PC-9 (cell line): ENCODE data around the gene HMX1. TPM values are rescaled to one million over a fixed set of nuclear protein-coding genes. Genes with fewer than 3 reads are reported as not detected.
A peak's percentile ranks its signal among the peaks of the same experiment; 100 is the strongest.

ENCODE experiments used
- BruUV-seq: library from RNA; stranded (reverse); fragments of 400-500 nt; replicated peaks from 2 replicates; lab custom pipeline; 2021; lab: Mats Ljungman, UMichigan
- CTCF ChIA-PET: fragments of 300-600 bp; sonication (Branson Sonifier 250); formaldehyde crosslinking; loops from one replicate; lab custom pipeline; 2022; ENCODE audit warnings: antibody characterized with exemption; lab: Charles Lee
- POLR2A ChIA-PET: fragments of 300-600 bp; sonication (Branson Sonifier 250); formaldehyde crosslinking; loops from one replicate; lab custom pipeline; 2022; ENCODE audit warnings: antibody characterized with exemption; ENCODE audit not compliant: unreplicated experiment; lab: Charles Lee
- DNase-seq, 2 experiments: peaks; one replicate each; pipeline versions ENCODE4 v3.0.0 to v3.0.0-alpha.2; 2015 to 2022; ENCODE audit warnings: mixed read lengths in 1 of 2
- H2AFZ ChIP-seq: fragments of 200-600 bp; sonication (generic); 2 replicates; pipeline ENCODE4 v1.8.1; 2017; ENCODE audit warnings: antibody characterized with exemption
- H3F3A ChIP-seq: fragments of 200-600 bp; sonication (generic); 2 replicates; pipeline ENCODE4 v1.8.1; 2017; ENCODE audit warnings: antibody characterized with exemption, mild to moderate bottlenecking, low read depth; ENCODE audit not compliant: insufficient read depth
- H3K27ac ChIP-seq: fragments of 200-600 bp; sonication (generic); 2 replicates; pipeline ENCODE4 v1.6.1; 2016; ENCODE audit warnings: mixed run types
- H3K27me3 ChIP-seq: fragments of 200-600 bp; sonication (generic); 2 replicates; pipeline ENCODE4 v1.6.1; 2016; ENCODE audit warnings: low read depth, mixed run types; ENCODE audit not compliant: insufficient read depth
- H3K36me3 ChIP-seq: fragments of 200-600 bp; sonication (generic); 2 replicates; pipeline ENCODE4 v1.6.1; 2016; ENCODE audit warnings: low read depth, mixed run types
- H3K4me1 ChIP-seq: fragments of 200-600 bp; sonication (generic); replicated peaks from 2 replicates; pipeline ENCODE4 v1.6.1; 2016; ENCODE audit warnings: mixed run types; ENCODE audit not compliant: insufficient read depth
- H3K4me2 ChIP-seq: fragments of 200-600 bp; sonication (generic); 2 replicates; pipeline ENCODE4 v1.6.1; 2017; ENCODE audit warnings: mixed run types
- H3K4me3 ChIP-seq: fragments of 200-600 bp; sonication (generic); 2 replicates; pipeline ENCODE4 v1.6.1; 2016; ENCODE audit warnings: mixed run types
- H3K79me2 ChIP-seq: fragments of 200-600 bp; sonication (generic); 2 replicates; pipeline ENCODE4 v1.6.1; 2017; ENCODE audit warnings: low read depth, mixed run types
- H3K9me2 ChIP-seq: fragments of 200-600 bp; sonication (generic); 2 replicates; pipeline ENCODE4 v1.8.1; 2017; ENCODE audit warnings: mild to moderate bottlenecking; ENCODE audit not compliant: insufficient read depth
- H3K9me3 ChIP-seq: fragments of 200-600 bp; sonication (generic); 2 replicates; pipeline ENCODE4 v1.8.1; 2016; ENCODE audit warnings: low read depth; ENCODE audit not compliant: insufficient read depth
- H4K20me1 ChIP-seq: fragments of 200-600 bp; sonication (generic); 2 replicates; pipeline ENCODE4 v1.8.1; 2017; ENCODE audit not compliant: insufficient read depth
- CTCF ChIP-seq: fragments of 200-600 bp; sonication (generic); conservative IDR thresholded peaks from 2 replicates; pipeline ENCODE4 v1.6.1; 2017; ENCODE audit warnings: mixed run types, antibody characterized with exemption, mild to moderate bottlenecking, moderate library complexity
- EZH2 ChIP-seq: fragments of 200-600 bp; sonication (generic); IDR thresholded peaks from 2 replicates; pipeline ENCODE4 v1.8.0; 2017; ENCODE audit warnings: antibody characterized with exemption, low read depth
- intact Hi-C: fragments of 100-400 bp; cut with micrococcal nuclease; formaldehyde crosslinking; loops from one replicate; pipeline ENCODE4 v1.10.0; 2022; ENCODE audit not compliant: unreplicated experiment
- total RNA-seq: library from RNA; stranded (reverse); gene quantifications from 2 replicates; pipeline ENCODE4 v1.2.3, GENCODE V29; 2021

The HMX1 gene
- total RNA-seq, 1 experiment from 2014 or later, result not detected

GRCh38 chr4:8888856-8889255, 17.2 kb upstream of the HMX1 start:
- H3K9me2 ChIP-seq, result no peaks in the 10 kb centered on the region
- H3F3A ChIP-seq, result no peaks in the 10 kb centered on the region
- H4K20me1 ChIP-seq, result no peaks in the 10 kb centered on the region
- H3K27ac ChIP-seq, result no peak overlapping the region
- no peaks in the 10 kb centered on the region for H3K9me3 ChIP-seq
- no TSS peak for BruUV-seq
- no peaks in the 10 kb centered on the region for H3K36me3 ChIP-seq
- ChIA-PET CTCF (no interaction called here), POLR2A (no interaction called here)
- H3K4me2 ChIP-seq, result no peak overlapping the region
- no peaks in the 10 kb centered on the region for H3K79me2 ChIP-seq
- intact Hi-C loops, result no loop called here
- no peak overlapping the region for H3K4me3 ChIP-seq
- DNase-seq, result no peak
- TF ChIP-seq EZH2 (no peak), CTCF (no peak)
- H3K4me1 ChIP-seq, result no peaks in the 10 kb centered on the region
- peaks cover 48% of the 10 kb centered on the region for H3K27me3 ChIP-seq
- H2AFZ ChIP-seq, result no peak overlapping the region

GRCh38 chr4:8886612-8887406, 15.2 kb upstream of the HMX1 start:
- H3K4me3 ChIP-seq, result no peak overlapping the region
- ChIA-PET POLR2A (interaction anchor here (0.7 kb wide), 1 partner anchor 164 kb away, joined by 3 read pairs; no protein-coding TSS in a partner anchor), CTCF (no interaction called here)
- no peaks in the 10 kb centered on the region for H3K9me2 ChIP-seq
- no peak overlapping the region for H2AFZ ChIP-seq
- TF ChIP-seq EZH2 (no peak), CTCF (peak; percentile 58)
- no peaks in the 10 kb centered on the region for H3K79me2 ChIP-seq
- no peaks in the 10 kb centered on the region for H3F3A ChIP-seq
- H4K20me1 ChIP-seq, result no peaks in the 10 kb centered on the region
- no peak overlapping the region for H3K27ac ChIP-seq
- no peaks in the 10 kb centered on the region for H3K4me1 ChIP-seq
- no peak overlapping the region for H3K4me2 ChIP-seq
- no peak for DNase-seq
- BruUV-seq, result no TSS peak
- peaks cover 65% of the 10 kb centered on the region for H3K27me3 ChIP-seq
- intact Hi-C loops, result no loop called here
- H3K36me3 ChIP-seq, result no peaks in the 10 kb centered on the region
- no peaks in the 10 kb centered on the region for H3K9me3 ChIP-seq

- H3K4me1 ChIP-seq, result no peaks in the 10 kb centered on the region
- no peak overlapping the region for H3K27ac ChIP-seq
- BruUV-seq, result no TSS peak
- H3K79me2 ChIP-seq, result no peaks in the 10 kb centered on the region
- H3K9me3 ChIP-seq, result no peaks in the 10 kb centered on the region
- peaks cover 80% of the 10 kb centered on the region for H3K27me3 ChIP-seq
- TF ChIP-seq CTCF (no peak), EZH2 (no peak)
- H4K20me1 ChIP-seq, result no peaks in the 10 kb centered on the region
- no peaks in the 10 kb centered on the region for H3K36me3 ChIP-seq
- DNase-seq, result no peak
- no peaks in the 10 kb centered on the region for H3F3A ChIP-seq
- no peaks in the 10 kb centered on the region for H3K9me2 ChIP-seq
- no peak overlapping the region for H2AFZ ChIP-seq
- H3K4me2 ChIP-seq, result no peak overlapping the region
- ChIA-PET POLR2A (no interaction called here), CTCF (no interaction called here)
- no peak overlapping the region for H3K4me3 ChIP-seq
- intact Hi-C loops, result no loop called here
Measured at GRCh38 chr4:8882239-8882638, 10.6 kb upstream of the HMX1 start.
